Skeletal muscle cell (primary cell): ENCODE measurements around the gene LRCH4.
A peak's percentile ranks its signal among the peaks of the same experiment; 100 is the strongest.

Experiments used
- DNase-seq: peaks from one replicate; pipeline ENCODE4 v3.0.0-alpha.2; 2010; ENCODE audit warnings: low read depth
- H3K4me3 ChIP-seq: 2 replicates; pipeline ENCODE4 v1.5.1; 2011; ENCODE audit warnings: low read depth, mild to moderate bottlenecking, control low read depth, low read length, moderate library complexity

LRCH4 gene

GRCh38 chr7:100585511-100586265, at the start of gene LRCH4:
Gene LRCH4 (minus strand): TSS chr7:100586129. CDS start chr7:100586100, 29 bp downstream.
- DNase-seq: no peak
- H3K4me3 ChIP-seq: peak within 1 kb of the TSS; percentile 96

GRCh38 chr7:100632951-100633717, 47.2 kb upstream of the LRCH4 start:
- H3K4me3 ChIP-seq: peak overlapping the region; percentile 50
- DNase-seq: no peak

- H3K4me3 ChIP-seq: no peak overlapping the region
- no peak for DNase-seq
Observed at GRCh38 chr7:100630066-100630465, 44.1 kb upstream of the LRCH4 start.

GRCh38 chr7:100629117-100629716, 43.3 kb upstream of the LRCH4 start:
- no peak for DNase-seq

GRCh38 chr7:100627238-100627549, 41.3 kb upstream of the LRCH4 start:
- no peak for DNase-seq
- peak overlapping the region; percentile 42 for H3K4me3 ChIP-seq

More at GRCh38 chr7:100629117-100629716, 43.3 kb upstream of the LRCH4 start:
- no peak overlapping the region for H3K4me3 ChIP-seq

GRCh38 chr7:100626530-100627237, 40.8 kb upstream of the LRCH4 start:
- peak; percentile 61 for DNase-seq
- H3K4me3 ChIP-seq: peak overlapping the region; percentile 42

- H3K4me3 ChIP-seq: peak overlapping the region; percentile 42
Observed at GRCh38 chr7:100626055-100626454, 40.1 kb upstream of the LRCH4 start.

GRCh38 chr7:100623951-100624824, 38.3 kb upstream of the LRCH4 start:
- no peak overlapping the region for H3K4me3 ChIP-seq
- no peak for DNase-seq

More at GRCh38 chr7:100626055-100626454, 40.1 kb upstream of the LRCH4 start:
- DNase-seq: no peak

GRCh38 chr7:100621554-100621953, 35.6 kb upstream of the LRCH4 start:
- no peak overlapping the region for H3K4me3 ChIP-seq
- no peak for DNase-seq

- DNase-seq: no peak
- H3K4me3 ChIP-seq: no peak overlapping the region
Observed at GRCh38 chr7:100620804-100621203, 34.9 kb upstream of the LRCH4 start.

GRCh38 chr7:100620239-100620638, 34.3 kb upstream of the LRCH4 start:
- H3K4me3 ChIP-seq: no peak overlapping the region
- DNase-seq: no peak

GRCh38 chr7:100614308-100614861, 28.5 kb upstream of the LRCH4 start:
- H3K4me3 ChIP-seq: no peak overlapping the region
- no peak for DNase-seq

GRCh38 chr7:100613412-100614175, 27.7 kb upstream of the LRCH4 start:
- H3K4me3 ChIP-seq: peak overlapping the region; percentile 88

GRCh38 chr7:100612730-100613390, 26.9 kb upstream of the LRCH4 start:
- peak overlapping the region; percentile 88 for H3K4me3 ChIP-seq
- no peak for DNase-seq

More at GRCh38 chr7:100613412-100614175, 27.7 kb upstream of the LRCH4 start:
- no peak for DNase-seq

GRCh38 chr7:100611983-100612729, 26.2 kb upstream of the LRCH4 start, which contains the start of gene MOSPD3:
Gene MOSPD3 (plus strand): TSS chr7:100612540. CDS start chr7:100612792, 252 bp downstream.
- H3K4me3 ChIP-seq: peak within 1 kb of the TSS; percentile 88
- peak; percentile 98 for DNase-seq

GRCh38 chr7:100609958-100610357, 24.0 kb upstream of the LRCH4 start:
- no peak for DNase-seq
- H3K4me3 ChIP-seq: no peak overlapping the region

- H3K4me3 ChIP-seq: no peak overlapping the region
Observed at GRCh38 chr7:100607111-100607510, 21.2 kb upstream of the LRCH4 start.

More at GRCh38 chr7:100607111-100607510, 21.2 kb upstream of the LRCH4 start:
- DNase-seq: no peak
